ENCODE results near the gene IRS2.

The IRS2 gene

GRCh38 chr13:109780845-109781383 lies 5.5 kb downstream of the IRS2 start:
- DNase-seq, result no peak

GRCh38 chr13:109779876-109780510 lies 6.4 kb downstream of the IRS2 start:
- DNase-seq, result no peak

- peak in 1 of 4 experiments; percentile 24 for DNase-seq
Measured at GRCh38 chr13:109779074-109779473, 7.3 kb downstream of the IRS2 start.

- DNase-seq, result no peak
Measured at GRCh38 chr13:109778102-109778542, 8.3 kb downstream of the IRS2 start.

- DNase-seq, result no peak
Measured at GRCh38 chr13:109776575-109776974, 9.8 kb downstream of the IRS2 start.

GRCh38 chr13:109773786-109774185 lies 12.6 kb downstream of the IRS2 start:
- DNase-seq, result no peak

GRCh38 chr13:109773276-109773675 lies 13.1 kb downstream of the IRS2 start:
- DNase-seq, result no peak

- DNase-seq, result no peak
Measured at GRCh38 chr13:109771926-109772325, 14.5 kb downstream of the IRS2 start.

GRCh38 chr13:109770436-109770835 lies 15.9 kb downstream of the IRS2 start:
- DNase-seq, result no peak

GRCh38 chr13:109769921-109770320 lies 16.5 kb downstream of the IRS2 start:
- DNase-seq, result no peak

GRCh38 chr13:109769275-109769674 lies 17.1 kb downstream of the IRS2 start:
- DNase-seq, result no peak

GRCh38 chr13:109768616-109769015 lies 17.8 kb downstream of the IRS2 start:
- no peak for DNase-seq

- DNase-seq, result no peak
Measured at GRCh38 chr13:109768176-109768575, 18.2 kb downstream of the IRS2 start.

GRCh38 chr13:109767023-109767422 lies 19.4 kb downstream of the IRS2 start:
- DNase-seq, result no peak

- DNase-seq, result no peak
Measured at GRCh38 chr13:109764470-109765291, 21.7 kb downstream of the IRS2 start.

GRCh38 chr13:109764045-109764444 lies 22.3 kb downstream of the IRS2 start:
- no peak for DNase-seq

GRCh38 chr13:109762791-109763190 lies 23.6 kb downstream of the IRS2 start:
- no peak for DNase-seq

GRCh38 chr13:109761695-109762094 lies 24.7 kb downstream of the IRS2 start:
- DNase-seq, result no peak

GRCh38 chr13:109760951-109761350 lies 25.4 kb downstream of the IRS2 start:
- DNase-seq, result no peak

- no peak for DNase-seq
Measured at GRCh38 chr13:109760402-109760801, 26.0 kb downstream of the IRS2 start.

GRCh38 chr13:109759609-109760008 lies 26.8 kb downstream of the IRS2 start:
- no peak for DNase-seq

- DNase-seq, result no peak
Measured at GRCh38 chr13:109758937-109759480, 27.4 kb downstream of the IRS2 start.

- no peak for DNase-seq
Measured at GRCh38 chr13:109756778-109757177, 29.6 kb downstream of the IRS2 start.

GRCh38 chr13:109755997-109756396 lies 30.4 kb downstream of the IRS2 start:
- DNase-seq, result no peak
